ENCODE results near the gene NECTIN3. TPM values are rescaled to one million over a fixed set of nuclear protein-coding genes. Genes with fewer than 3 reads are reported as not detected.

Gene NECTIN3
- total RNA-seq, 1 donor from 2014 or later, result 22.9 TPM

GRCh38 chr3:111051354-111051753 lies 20.3 kb upstream of the NECTIN3 start:
- DNase-seq (ENCODE audit: low read depth), result no peak
- Histone ChIP-seq H3K36me3 (ENCODE audit: control insufficient read depth, insufficient read depth, low read length) (no peaks in the 10 kb centered on the region), H3K27me3 (ENCODE audit: control insufficient read depth, insufficient read depth, low read length) (no peaks in the 10 kb centered on the region), H3K4me3 (ENCODE audit: low read depth, low read length) (no peak overlapping the region)
- TF ChIP-seq, protein P1, sequence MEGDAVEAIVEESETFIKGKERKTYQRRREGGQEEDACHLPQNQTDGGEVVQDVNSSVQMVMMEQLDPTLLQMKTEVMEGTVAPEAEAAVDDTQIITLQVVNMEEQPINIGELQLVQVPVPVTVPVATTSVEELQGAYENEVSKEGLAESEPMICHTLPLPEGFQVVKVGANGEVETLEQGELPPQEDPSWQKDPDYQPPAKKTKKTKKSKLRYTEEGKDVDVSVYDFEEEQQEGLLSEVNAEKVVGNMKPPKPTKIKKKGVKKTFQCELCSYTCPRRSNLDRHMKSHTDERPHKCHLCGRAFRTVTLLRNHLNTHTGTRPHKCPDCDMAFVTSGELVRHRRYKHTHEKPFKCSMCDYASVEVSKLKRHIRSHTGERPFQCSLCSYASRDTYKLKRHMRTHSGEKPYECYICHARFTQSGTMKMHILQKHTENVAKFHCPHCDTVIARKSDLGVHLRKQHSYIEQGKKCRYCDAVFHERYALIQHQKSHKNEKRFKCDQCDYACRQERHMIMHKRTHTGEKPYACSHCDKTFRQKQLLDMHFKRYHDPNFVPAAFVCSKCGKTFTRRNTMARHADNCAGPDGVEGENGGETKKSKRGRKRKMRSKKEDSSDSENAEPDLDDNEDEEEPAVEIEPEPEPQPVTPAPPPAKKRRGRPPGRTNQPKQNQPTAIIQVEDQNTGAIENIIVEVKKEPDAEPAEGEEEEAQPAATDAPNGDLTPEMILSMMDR (IDR thresholded peaks at IDR 0.05; ENCODE audit: insufficient read depth, low read length, poor library complexity, severe bottlenecking), result no peak

GRCh38 chr3:111068574-111068973 lies 3.0 kb upstream of the NECTIN3 start:
- no peak for DNase-seq (ENCODE audit: low read depth)
- Histone ChIP-seq H3K36me3 (ENCODE audit: control insufficient read depth, insufficient read depth, low read length) (no peaks in the 10 kb centered on the region), H3K4me3 (ENCODE audit: low read depth, low read length) (no peak overlapping the region), H3K27me3 (ENCODE audit: control insufficient read depth, insufficient read depth, low read length) (no peaks in the 10 kb centered on the region)
- TF ChIP-seq, protein P1 (IDR thresholded peaks at IDR 0.05; ENCODE audit: insufficient read depth, low read length, poor library complexity, severe bottlenecking), result no peak

- TF ChIP-seq, protein P1 (IDR thresholded peaks at IDR 0.05; ENCODE audit: insufficient read depth, low read length, poor library complexity, severe bottlenecking), result no peak
- H3K4me3 ChIP-seq (ENCODE audit: low read depth, low read length), result peak overlapping the region; percentile 75
- H3K36me3 ChIP-seq (ENCODE audit: control insufficient read depth, insufficient read depth, low read length), result no peaks in the 10 kb centered on the region
- no peaks in the 10 kb centered on the region for H3K27me3 ChIP-seq (ENCODE audit: control insufficient read depth, insufficient read depth, low read length)
- no peak for DNase-seq (ENCODE audit: low read depth)
Measured at GRCh38 chr3:111069974-111070771, 1.4 kb upstream of the NECTIN3 start.

DNA sequence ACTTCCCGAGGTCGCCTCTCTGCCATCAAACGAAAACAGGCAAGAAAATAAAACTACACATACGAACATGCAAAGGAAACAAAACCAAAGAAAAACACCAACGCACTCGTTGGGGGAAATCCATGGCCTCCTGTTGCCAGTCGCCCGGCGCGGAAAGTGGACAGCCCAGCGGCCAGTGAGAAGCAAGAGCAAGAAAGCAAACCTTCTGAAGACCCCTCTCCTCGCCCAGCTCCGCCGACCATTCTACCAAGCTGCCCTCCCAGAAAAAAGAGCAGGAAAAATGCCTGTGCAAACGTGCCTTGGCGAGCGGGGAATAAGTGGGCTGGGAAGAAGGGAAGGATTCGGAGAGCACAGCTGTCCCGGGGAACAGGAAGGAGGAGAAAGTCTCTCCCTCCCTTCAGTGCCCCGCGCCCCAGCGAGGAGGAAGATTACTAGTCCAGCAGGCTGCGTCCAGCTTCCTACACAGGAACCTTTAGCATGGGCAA lies 802 bp upstream of the NECTIN3 start:
- peak; percentile 41 for DNase-seq (ENCODE audit: low read depth)
- H3K36me3 ChIP-seq (ENCODE audit: control insufficient read depth, insufficient read depth, low read length), result no peaks in the 10 kb centered on the region

GRCh38 chr3:111072031-111072921 lies 660 bp downstream of the NECTIN3 start:
- H3K4me3 ChIP-seq (ENCODE audit: low read depth, low read length), result peak overlapping the region; percentile 75
- no peak for DNase-seq (ENCODE audit: low read depth)
- H3K36me3 ChIP-seq (ENCODE audit: control insufficient read depth, insufficient read depth, low read length), result no peaks in the 10 kb centered on the region
- H3K27me3 ChIP-seq (ENCODE audit: control insufficient read depth, insufficient read depth, low read length), result no peaks in the 10 kb centered on the region
- TF ChIP-seq, protein P1 (IDR thresholded peaks at IDR 0.05; ENCODE audit: insufficient read depth, low read length, poor library complexity, severe bottlenecking), result no peak

More for the DNA sequence above, 802 bp upstream of the NECTIN3 start:
- H3K4me3 ChIP-seq (ENCODE audit: low read depth, low read length), result peak overlapping the region; percentile 75
- TF ChIP-seq, protein P1 (IDR thresholded peaks at IDR 0.05; ENCODE audit: insufficient read depth, low read length, poor library complexity, severe bottlenecking), result no peak
- H3K27me3 ChIP-seq (ENCODE audit: control insufficient read depth, insufficient read depth, low read length), result no peaks in the 10 kb centered on the region
